Sigmoid colon (tissue), 4 donors: ENCODE data around the gene HEPACAM2.

Source experiments
- CTCF ChIP-seq, 4 experiments: fragments of 450-650 bp in 3 of 4; fragments of 200-600 bp in 1 of 4; IDR thresholded peaks; one replicate each; pipeline ENCODE4 v1.5.1; 2016 to 2019; ENCODE audit warnings: antibody characterized with exemption in 4 of 4, mild to moderate bottlenecking in 3 of 4, moderate library complexity in 2 of 4
- EP300 ChIP-seq, 4 donors: sonication (generic); formaldehyde crosslinking; IDR thresholded peaks; one replicate each; pipeline ENCODE4 v1.6.1; 2017; ENCODE audit warnings: antibody characterized with exemption in 4 of 4
- POLR2A ChIP-seq, 2 donors: fragments of 450-650 bp; IDR thresholded peaks; one replicate each; pipeline ENCODE4 v1.6.1; 2016; ENCODE audit warnings: antibody characterized with exemption in 2 of 2, mild to moderate bottlenecking in 2 of 2, moderate library complexity in 2 of 2
- POLR2AphosphoS5 ChIP-seq, 4 donors: sonication (generic); formaldehyde crosslinking; IDR thresholded peaks; one replicate each; pipeline ENCODE4 v1.6.1; 2017; ENCODE audit warnings: antibody characterized with exemption in 4 of 4

GRCh38 chr7:93156884-93157283 lies 69.4 kb downstream of the HEPACAM2 start:
- TF ChIP-seq POLR2A (IDR thresholded peaks at IDR 0.05) (no peak), CTCF (IDR thresholded peaks at IDR 0.05) (no peak), EP300 (IDR thresholded peaks at IDR 0.05) (no peak), POLR2AphosphoS5 (IDR thresholded peaks at IDR 0.05) (no peak)
